HepG2 (cell line): ENCODE measurements around the gene EFNA2. TPM values are rescaled to one million over a fixed set of nuclear protein-coding genes. Genes with fewer than 3 reads are reported as not detected.

ENCODE experiments used
- CBFB ChIP-seq: sonication (generic); formaldehyde crosslinking; IDR thresholded peaks from 2 replicates; pipeline ENCODE4 v1.4.0; 2020; ENCODE audit warnings: missing genetic modification reagents
- CENPX ChIP-seq: sonication (generic); formaldehyde crosslinking; IDR thresholded peaks from 2 replicates; pipeline ENCODE4 v1.9.0; 2021; ENCODE audit warnings: mild to moderate bottlenecking, missing genetic modification reagents, moderate library complexity
- CHCHD3 ChIP-seq: sonication (generic); formaldehyde crosslinking; IDR thresholded peaks from 2 replicates; pipeline ENCODE4 v1.8.0; 2022; ENCODE audit warnings: mild to moderate bottlenecking, missing genetic modification reagents, moderate library complexity
- ETS1 ChIP-seq: sonication (generic); formaldehyde crosslinking; IDR thresholded peaks from 2 replicates; pipeline ENCODE4 v1.4.0; 2020; ENCODE audit warnings: missing genetic modification reagents
- FOXA3 ChIP-seq: IDR thresholded peaks from 2 replicates; pipeline ENCODE4 v1.6.1; 2016; ENCODE audit warnings: missing genetic modification reagents, missing compliant biosample characterization
- FOXC1 ChIP-seq: sonication (generic); formaldehyde crosslinking; IDR thresholded peaks from 2 replicates; pipeline ENCODE4 v1.8.0; 2022; ENCODE audit warnings: mild to moderate bottlenecking, missing genetic modification reagents, borderline replicate concordance
- GPBP1L1 ChIP-seq: sonication (generic); formaldehyde crosslinking; IDR thresholded peaks from 2 replicates; pipeline ENCODE4 v1.5.0; 2020; ENCODE audit warnings: mild to moderate bottlenecking, missing genetic modification reagents
- JUND ChIP-seq: sonication (generic); formaldehyde crosslinking; IDR thresholded peaks from 2 replicates; pipeline ENCODE4 v1.8.0; 2022; ENCODE audit warnings: mild to moderate bottlenecking, missing genetic modification reagents
- NFE2 ChIP-seq: sonication (generic); formaldehyde crosslinking; IDR thresholded peaks from 2 replicates; pipeline ENCODE4 v1.4.0; 2020; ENCODE audit warnings: missing genetic modification reagents
- SNRNP70 ChIP-seq: fragments of 200-400 bp; formaldehyde crosslinking; IDR thresholded peaks from 2 replicates; pipeline ENCODE4 v1.6.1; 2017; ENCODE audit warnings: mild to moderate bottlenecking, low read depth, low read length, moderate library complexity
- SP4 ChIP-seq: sonication (generic); formaldehyde crosslinking; IDR thresholded peaks from 2 replicates; pipeline ENCODE4 v1.8.1; 2023; ENCODE audit warnings: mild to moderate bottlenecking, missing genetic modification reagents
- SP5 ChIP-seq: IDR thresholded peaks from 2 replicates; pipeline ENCODE4 v1.6.1; 2016; ENCODE audit warnings: low read depth, borderline replicate concordance
- XBP1 ChIP-seq: sonication (generic); formaldehyde crosslinking; IDR thresholded peaks from 2 replicates; pipeline ENCODE4 v1.5.0; 2020; ENCODE audit warnings: missing genetic modification reagents
- ZBTB2 ChIP-seq: sonication (generic); formaldehyde crosslinking; IDR thresholded peaks from 2 replicates; pipeline ENCODE4 v1.8.0; 2022; ENCODE audit warnings: low read depth, missing genetic modification reagents
- ZIK1 ChIP-seq: sonication (generic); formaldehyde crosslinking; IDR thresholded peaks from 2 replicates; pipeline ENCODE4 v1.5.0; 2020; ENCODE audit warnings: mild to moderate bottlenecking, low read depth, missing genetic modification reagents, borderline replicate concordance
- ZNF101 ChIP-seq: sonication (generic); formaldehyde crosslinking; IDR thresholded peaks from 2 replicates; pipeline ENCODE4 v1.4.0; 2020; ENCODE audit warnings: mild to moderate bottlenecking, low read depth, missing genetic modification reagents, borderline replicate concordance
- ZNF232 ChIP-seq: sonication (generic); formaldehyde crosslinking; IDR thresholded peaks from 2 replicates; pipeline ENCODE4 v1.4.0; 2020; ENCODE audit warnings: missing genetic modification reagents, borderline replicate concordance
- ZNF256 ChIP-seq: sonication (generic); formaldehyde crosslinking; conservative IDR thresholded peaks from 2 replicates; pipeline ENCODE4 v1.4.0; 2020; ENCODE audit warnings: missing genetic modification reagents
- ZNF343 ChIP-seq: sonication (generic); formaldehyde crosslinking; IDR thresholded peaks from 2 replicates; pipeline ENCODE4 v1.4.0; 2020; ENCODE audit warnings: mild to moderate bottlenecking, missing genetic modification reagents
- ZNF460 ChIP-seq: sonication (generic); formaldehyde crosslinking; IDR thresholded peaks from 2 replicates; pipeline ENCODE4 v1.5.1; 2020; ENCODE audit warnings: missing genetic modification reagents, mild to moderate bottlenecking, borderline replicate concordance
- ZNF547 ChIP-seq: sonication (generic); formaldehyde crosslinking; IDR thresholded peaks from 2 replicates; pipeline ENCODE4 v1.5.1; 2020; ENCODE audit warnings: mild to moderate bottlenecking, missing genetic modification reagents
- ZNF567 ChIP-seq: sonication (generic); formaldehyde crosslinking; IDR thresholded peaks from 2 replicates; pipeline ENCODE4 v1.8.1; 2023; ENCODE audit warnings: mild to moderate bottlenecking, missing genetic modification reagents, borderline replicate concordance
- ZNF713 ChIP-seq: sonication (generic); formaldehyde crosslinking; IDR thresholded peaks from 2 replicates; pipeline ENCODE4 v1.4.0; 2020; ENCODE audit warnings: mild to moderate bottlenecking, missing genetic modification reagents
- polyA plus RNA-seq, 8 experiments: library from polyadenylated mRNA; depleted of rRNA in 3 of 8; stranded (reverse) in 7 of 8; unstranded in 1 of 8; fragments of >200 nt; fragmentation: Illumina TruSeq in 4 of 8; extraction: Trizol in 4 of 8; gene quantifications; 2 replicates each; pipeline versions ENCODE4 v1.2.1 to v1.2.3, GENCODE V29; 2011 to 2016; ENCODE audit warnings: low read depth in 4 of 8, missing spikeins in 1 of 8, mixed read lengths in 1 of 8; ENCODE audit not compliant: insufficient read depth in 1 of 8
- total RNA-seq, 5 experiments: library from RNA; depleted of rRNA; stranded (reverse); fragments of >200 nt; fragmentation: Illumina TruSeq; extraction: Trizol; gene quantifications; 2 replicates each; pipeline ENCODE4 v1.2.3, GENCODE V29; 2016; ENCODE audit warnings: low read depth in 1 of 5
- TF ChIP-seq, protein P1 (sequence below): sonication (generic); formaldehyde crosslinking; conservative IDR thresholded peaks from 2 replicates; pipeline ENCODE4 v1.5.0; 2020; ENCODE audit warnings: missing genetic modification reagents
- TF ChIP-seq, protein P2 (sequence below): IDR thresholded peaks from 2 replicates; pipeline ENCODE4 v1.6.1; 2016; ENCODE audit warnings: missing genetic modification reagents, missing compliant biosample characterization

The EFNA2 gene
- total and polyA plus RNA-seq, 2 of the 13 experiments (the other 11 are each of a cell fraction or from before 2014, with no cell fraction given): 6.0 to 9.9 TPM

- TF ChIP-seq SP4 (CRISPR knock-in tag) (no peak; the same call in 1 of the 2 replicates), ZNF232 (peak; percentile 49; the same call in 1 of the 2 replicates), NFE2 (CRISPR knock-in tag) (no peak), ZNF547 (CRISPR knock-in tag) (no peak), ZNF460 (CRISPR knock-in tag) (no peak), CHCHD3 (CRISPR knock-in tag) (no peak), JUND (0 out of 2 replicates have a peak, but pooled peaks have one; percentile 40), ZBTB2 (no peak), ZIK1 (CRISPR knock-in tag) (0 out of 2 replicates have a peak, but pooled peaks have one; percentile 17), ZNF713 (CRISPR knock-in tag) (no peak), CENPX (CRISPR knock-in tag) (no peak), ZNF256 (no peak), CBFB (CRISPR knock-in tag) (no peak; the same call in none of the 2 replicates), SNRNP70 (no peak), XBP1 (CRISPR knock-in tag) (no peak), GPBP1L1 (CRISPR knock-in tag) (no peak), ZNF343 (CRISPR knock-in tag) (no peak), ZNF567 (CRISPR knock-in tag) (no peak), FOXA3 (CRISPR knock-in tag) (no peak), SP5 (CRISPR knock-in tag) (no peak), FOXC1 (CRISPR knock-in tag) (peak; percentile 19; the same call in 1 of the 2 replicates), ZNF101 (CRISPR knock-in tag) (no peak), ETS1 (CRISPR knock-in tag) (peak; percentile 55; the same call in 1 of the 2 replicates)
- TF ChIP-seq, protein P1, sequence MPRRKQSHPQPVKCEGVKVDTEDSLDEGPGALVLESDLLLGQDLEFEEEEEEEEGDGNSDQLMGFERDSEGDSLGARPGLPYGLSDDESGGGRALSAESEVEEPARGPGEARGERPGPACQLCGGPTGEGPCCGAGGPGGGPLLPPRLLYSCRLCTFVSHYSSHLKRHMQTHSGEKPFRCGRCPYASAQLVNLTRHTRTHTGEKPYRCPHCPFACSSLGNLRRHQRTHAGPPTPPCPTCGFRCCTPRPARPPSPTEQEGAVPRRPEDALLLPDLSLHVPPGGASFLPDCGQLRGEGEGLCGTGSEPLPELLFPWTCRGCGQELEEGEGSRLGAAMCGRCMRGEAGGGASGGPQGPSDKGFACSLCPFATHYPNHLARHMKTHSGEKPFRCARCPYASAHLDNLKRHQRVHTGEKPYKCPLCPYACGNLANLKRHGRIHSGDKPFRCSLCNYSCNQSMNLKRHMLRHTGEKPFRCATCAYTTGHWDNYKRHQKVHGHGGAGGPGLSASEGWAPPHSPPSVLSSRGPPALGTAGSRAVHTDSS: no peak
- TF ChIP-seq, protein P2, sequence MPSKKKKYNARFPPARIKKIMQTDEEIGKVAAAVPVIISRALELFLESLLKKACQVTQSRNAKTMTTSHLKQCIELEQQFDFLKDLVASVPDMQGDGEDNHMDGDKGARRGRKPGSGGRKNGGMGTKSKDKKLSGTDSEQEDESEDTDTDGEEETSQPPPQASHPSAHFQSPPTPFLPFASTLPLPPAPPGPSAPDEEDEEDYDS (CRISPR knock-in tag): no peak
These were observed 34.1 kb upstream of the EFNA2 start (continued) for GRCh38 chr19:1251330-1252220.
